GM19467 (cell line): Measurements from ENCODE around the gene CTSW.
"Not testable (repeated sequence)": the region's sequence is repeated elsewhere in the genome, so short reads cannot be mapped to it uniquely, and the experiment has no call there.

Source experiments
- ATAC-seq: cut with Tn5 transposase; IDR thresholded peaks from one replicate; pipeline ENCODE4 v1.9.1; 2021; ENCODE audit warnings: mild to moderate bottlenecking, moderate library complexity; ENCODE audit not compliant: unreplicated experiment

The CTSW gene

GRCh38 chr11:65879617-65880016 is at the start of gene CTSW:
Gene CTSW, plus strand, starts transcription at chr11:65879837. Its CDS starts 18 bp downstream, at chr11:65879855.
- ATAC-seq, result no peak

- ATAC-seq, result not testable (repeated sequence)
These were observed 47.4 kb upstream of the CTSW start for GRCh38 chr11:65832231-65832630.

GRCh38 chr11:65833297-65834030 is 46.2 kb upstream of the CTSW start, which contains the start of gene SNX32:
Gene SNX32, plus strand, starts transcription at chr11:65833963. Its CDS starts 103 bp downstream, at chr11:65834066.
- peak; percentile 89 for ATAC-seq

GRCh38 chr11:65834202-65834601 is 45.4 kb upstream of the CTSW start:
- no peak for ATAC-seq

GRCh38 chr11:65842144-65842543 is 37.5 kb upstream of the CTSW start:
- ATAC-seq, result no peak

GRCh38 chr11:65843811-65844210 is 35.8 kb upstream of the CTSW start:
- no peak for ATAC-seq

- no peak for ATAC-seq
These were observed 35.3 kb upstream of the CTSW start for GRCh38 chr11:65844231-65844872.

- ATAC-seq, result no peak
These were observed 31.9 kb upstream of the CTSW start for GRCh38 chr11:65847746-65848145.

- ATAC-seq, result not testable (repeated sequence)
These were observed 30.9 kb upstream of the CTSW start for GRCh38 chr11:65848693-65849092.

- ATAC-seq, result no peak
These were observed 30.3 kb upstream of the CTSW start for GRCh38 chr11:65849366-65849765.

- ATAC-seq, result no peak
These were observed 29.8 kb upstream of the CTSW start for GRCh38 chr11:65849771-65850216.

GRCh38 chr11:65850217-65851082 is 29.2 kb upstream of the CTSW start:
- no peak for ATAC-seq

GRCh38 chr11:65851083-65851579 is 28.5 kb upstream of the CTSW start:
- ATAC-seq, result no peak

GRCh38 chr11:65851811-65852507 is 27.7 kb upstream of the CTSW start:
- ATAC-seq, result no peak

GRCh38 chr11:65852508-65853245 is 27.0 kb upstream of the CTSW start:
- no peak for ATAC-seq

GRCh38 chr11:65853246-65853979 is 26.2 kb upstream of the CTSW start:
- ATAC-seq, result no peak

GRCh38 chr11:65854161-65854592 is 25.5 kb upstream of the CTSW start:
- ATAC-seq, result no peak

GRCh38 chr11:65854852-65855837 is 24.5 kb upstream of the CTSW start:
- ATAC-seq, result no peak
